C4-2B (cell line): ENCODE data around the gene FCER1G.

Experiments
- H3K27ac ChIP-seq: fragments of 450-650 bp; 2 replicates; pipeline ENCODE4 v1.5.1; 2017
- CTCF ChIP-seq: fragments of 450-650 bp; conservative IDR thresholded peaks from 2 replicates; pipeline ENCODE4 v1.5.1; 2017; ENCODE audit warnings: mild to moderate bottlenecking
- ZFX ChIP-seq: fragments of 450-650 bp; IDR thresholded peaks from 2 replicates; pipeline ENCODE4 v1.6.1; 2017

The FCER1G gene

GRCh38 chr1:161214369-161214768, 726 bp upstream of the FCER1G start:
- no peak for TF ChIP-seq ZFX
- no peak for TF ChIP-seq CTCF
- H3K27ac ChIP-seq: no peak overlapping the region

GRCh38 chr1:161216945-161217712, 2.0 kb downstream of the FCER1G start:
- no peak overlapping the region for H3K27ac ChIP-seq
- TF ChIP-seq ZFX (no peak), CTCF (no peak)

- TF ChIP-seq CTCF (no peak), ZFX (no peak)
- no peak overlapping the region for H3K27ac ChIP-seq
These were observed 2.7 kb downstream of the FCER1G start for GRCh38 chr1:161217831-161218230.

GRCh38 chr1:161218301-161219077, 3.4 kb downstream of the FCER1G start:
- TF ChIP-seq CTCF: no peak
- no peak for TF ChIP-seq ZFX
- no peak overlapping the region for H3K27ac ChIP-seq

GRCh38 chr1:161219078-161219892, 4.2 kb downstream of the FCER1G start:
- no peak for TF ChIP-seq ZFX
- no peak for TF ChIP-seq CTCF
- no peak overlapping the region for H3K27ac ChIP-seq

GRCh38 chr1:161220002-161220401, 4.9 kb downstream of the FCER1G start:
- TF ChIP-seq ZFX (no peak), CTCF (no peak)
- H3K27ac ChIP-seq: no peak overlapping the region
